ENCODE measurements around the gene LITAFD.
"Not testable (repeated sequence)": the region's sequence is repeated elsewhere in the genome, so short reads cannot be mapped to it uniquely, and the experiment has no call there.

LITAFD gene

DNA sequence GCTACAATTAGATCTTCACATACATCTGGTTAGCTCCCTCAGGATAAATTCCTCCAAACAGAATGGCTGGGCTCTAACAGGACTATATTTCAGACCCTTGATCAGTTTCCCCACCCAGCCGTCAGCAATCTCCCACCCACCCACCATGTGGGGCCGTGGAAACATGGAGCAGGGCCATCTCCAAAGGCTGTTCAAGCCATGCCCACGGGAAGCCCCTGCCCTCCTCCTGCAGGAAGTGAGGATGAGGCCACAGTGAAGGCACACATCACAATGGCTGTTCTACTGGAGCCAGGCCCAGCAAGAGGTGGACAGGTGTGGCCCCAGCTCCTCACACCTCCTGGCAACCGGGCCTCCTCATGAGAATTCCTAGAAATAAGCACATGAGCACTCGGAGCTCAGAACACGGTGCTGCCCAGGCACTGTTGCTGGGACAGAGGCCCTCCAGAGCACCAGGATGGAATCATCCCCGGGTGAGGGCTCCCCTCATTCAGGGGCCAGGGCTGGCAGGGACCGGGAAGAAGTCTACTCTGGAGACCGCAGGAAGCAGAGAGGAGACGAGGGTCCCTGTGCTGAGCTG is at the start of gene LITAFD:
LITAFD (plus strand) TSS at position 311 of the 577 bp plus-strand sequence. CDS start 2,005 bp downstream, outside the sequence.
- no peak for DNase-seq

DNA sequence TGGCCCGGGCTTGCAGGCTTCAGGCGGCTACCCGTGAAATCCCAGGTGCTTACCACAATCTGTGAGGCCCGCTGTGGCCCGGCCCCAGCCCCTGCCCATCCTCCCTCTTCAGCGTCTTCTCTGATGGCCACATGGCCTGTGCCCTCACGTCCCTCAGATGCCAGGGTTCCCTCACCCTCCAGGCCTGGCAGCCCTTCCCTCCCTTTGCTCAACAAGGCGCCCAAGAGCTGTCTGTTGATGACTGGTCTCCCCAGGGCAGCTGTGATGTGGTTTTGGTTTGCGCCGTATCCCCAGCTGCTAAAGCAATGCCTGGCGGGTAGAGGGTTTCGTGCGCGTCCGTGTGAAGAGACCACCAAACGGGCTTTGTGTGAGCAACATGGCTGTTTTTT is 49.4 kb upstream of the LITAFD start:
- DNase-seq, result no peak

GRCh38 chr16:8836797-8837196 is 45.4 kb upstream of the LITAFD start:
- DNase-seq, result not testable (repeated sequence)

- not testable (repeated sequence) for DNase-seq
Measured at GRCh38 chr16:8837594-8837993, 44.6 kb upstream of the LITAFD start.

DNA sequence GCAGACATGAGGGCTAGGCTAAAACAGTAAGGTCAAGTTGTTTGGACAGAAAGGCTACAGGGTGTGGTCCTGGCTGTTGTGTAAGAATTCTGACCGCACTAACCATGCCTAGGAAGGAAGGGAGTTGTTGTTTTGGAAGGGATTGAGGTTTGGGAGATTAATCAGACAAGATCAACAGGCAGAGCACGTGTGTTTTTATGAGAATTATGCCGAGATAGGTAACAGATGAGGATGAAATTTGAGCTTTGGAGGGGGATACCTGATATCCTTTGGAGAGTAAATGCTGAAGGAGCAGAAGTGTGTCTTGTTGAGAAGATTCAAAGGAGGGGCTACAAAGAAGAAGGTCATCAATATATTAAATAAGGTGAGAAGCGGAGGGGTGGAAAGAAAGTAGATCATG is 40.1 kb upstream of the LITAFD start:
- not testable (repeated sequence) for DNase-seq

- not testable (repeated sequence) for DNase-seq
Measured at GRCh38 chr16:8843296-8843695, 38.9 kb upstream of the LITAFD start.

GRCh38 chr16:8845699-8846298 is 36.4 kb upstream of the LITAFD start:
- DNase-seq, result no peak

DNA sequence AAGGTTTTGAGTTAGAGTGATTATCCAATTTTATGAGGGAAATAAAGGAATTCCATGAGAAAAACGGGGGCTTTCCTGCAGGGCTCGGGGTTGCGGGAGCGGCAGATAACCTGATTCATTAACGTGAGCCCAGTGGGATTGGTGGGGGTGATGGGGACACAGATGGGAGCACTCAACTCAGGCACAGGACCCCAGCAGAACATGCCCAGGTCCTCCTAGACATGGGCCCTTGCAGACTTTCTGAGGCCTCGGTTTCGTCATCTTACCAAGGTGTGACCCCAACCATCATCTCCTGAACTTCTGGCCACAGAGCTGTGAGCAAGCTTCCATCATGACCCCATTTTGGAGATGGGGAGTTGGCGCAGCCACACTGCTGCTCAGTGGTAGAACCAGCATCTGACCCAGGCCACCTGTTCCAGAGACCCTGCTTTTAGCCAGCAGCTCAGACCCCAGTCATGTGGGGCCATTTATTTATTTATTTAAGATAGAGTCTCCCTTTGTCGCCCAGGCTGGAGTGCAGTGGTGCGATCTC is 35.7 kb upstream of the LITAFD start:
- no peak for DNase-seq

GRCh38 chr16:8847145-8847544 is 35.0 kb upstream of the LITAFD start:
- no peak for DNase-seq

DNA sequence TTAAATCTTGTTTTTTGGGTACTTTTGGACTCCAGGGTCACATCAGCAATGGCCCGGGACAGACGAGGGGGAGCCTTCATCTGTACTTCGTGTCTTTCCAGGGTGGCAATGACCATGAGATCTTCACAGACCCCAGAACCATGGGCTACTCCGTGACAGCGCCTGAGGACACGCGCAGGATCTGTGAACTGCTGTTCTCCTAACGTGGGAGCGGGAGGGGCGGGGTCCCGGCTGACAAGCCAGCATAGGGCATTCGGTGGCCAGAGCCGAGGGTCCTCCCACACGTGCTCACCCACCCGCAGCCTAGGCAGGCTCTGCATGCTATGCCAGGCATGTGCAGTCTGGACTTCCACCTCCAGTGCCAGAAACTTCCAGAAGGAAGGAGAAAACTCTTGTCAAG is 34.5 kb upstream of the LITAFD start:
- DNase-seq, result no peak

DNA sequence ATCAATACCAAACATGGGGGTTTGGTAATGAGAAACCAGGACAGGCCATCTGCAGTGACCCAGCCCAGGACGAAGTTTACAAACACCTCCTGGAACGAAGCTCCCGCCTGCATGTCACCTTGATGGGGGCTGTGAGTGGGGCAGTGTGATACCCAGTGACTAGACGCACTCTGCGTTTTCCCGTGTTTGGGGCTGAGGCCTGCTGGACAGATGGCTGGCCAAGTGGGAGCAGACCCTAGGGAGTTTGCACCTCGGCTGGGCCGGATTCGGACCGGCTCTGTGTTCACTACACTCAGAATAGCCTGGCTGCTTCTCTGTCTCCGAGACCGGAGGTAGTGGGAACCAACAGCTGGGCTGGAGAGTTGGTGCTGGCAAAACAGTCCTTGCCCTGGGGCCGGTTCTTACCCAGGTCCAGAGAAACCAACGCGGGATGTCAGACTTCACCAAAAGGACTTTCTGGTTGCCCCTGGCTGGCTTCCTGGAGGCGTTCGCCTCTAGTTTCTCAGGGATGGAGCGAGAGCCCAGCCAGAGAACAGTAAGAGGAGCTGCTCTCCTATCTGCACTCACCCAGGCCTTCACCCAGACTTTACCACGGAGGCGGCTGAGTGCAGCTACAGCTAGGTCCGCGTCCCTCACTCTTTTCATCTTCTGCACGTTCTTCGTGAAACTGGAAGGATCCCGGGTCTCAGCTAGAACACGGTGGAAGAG is 33.8 kb upstream of the LITAFD start:
- DNase-seq, result no peak

GRCh38 chr16:8848939-8849391 is 33.2 kb upstream of the LITAFD start:
- no peak for DNase-seq

- DNase-seq, result no peak
Measured at GRCh38 chr16:8849411-8850011, 32.6 kb upstream of the LITAFD start.

- DNase-seq, result no peak
Measured at GRCh38 chr16:8850279-8850885, 31.8 kb upstream of the LITAFD start.

- no peak for DNase-seq
Measured at GRCh38 chr16:8851761-8852403, 30.3 kb upstream of the LITAFD start.

- no peak for DNase-seq
Measured at GRCh38 chr16:8852534-8852933, 29.6 kb upstream of the LITAFD start.

DNA sequence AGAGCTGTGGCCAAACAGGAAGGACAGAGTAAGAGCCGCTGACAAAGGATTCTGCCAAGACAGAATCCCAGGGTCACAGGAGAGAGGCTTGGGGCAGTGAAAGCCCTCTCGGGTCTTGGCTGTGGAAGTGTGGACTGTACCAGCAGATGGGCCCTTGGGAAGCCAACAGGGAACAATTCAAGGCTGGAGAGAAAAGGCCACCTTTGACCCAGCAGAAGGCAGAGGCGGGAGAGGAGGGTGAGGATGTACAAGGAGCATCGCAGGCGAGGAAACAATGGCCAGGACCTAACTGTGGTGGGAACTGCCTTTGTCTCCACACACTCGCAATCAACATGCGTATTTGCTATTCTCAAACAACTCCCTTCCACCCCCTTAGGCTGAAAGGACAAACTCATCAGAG is 29.0 kb upstream of the LITAFD start:
- DNase-seq, result no peak

DNA sequence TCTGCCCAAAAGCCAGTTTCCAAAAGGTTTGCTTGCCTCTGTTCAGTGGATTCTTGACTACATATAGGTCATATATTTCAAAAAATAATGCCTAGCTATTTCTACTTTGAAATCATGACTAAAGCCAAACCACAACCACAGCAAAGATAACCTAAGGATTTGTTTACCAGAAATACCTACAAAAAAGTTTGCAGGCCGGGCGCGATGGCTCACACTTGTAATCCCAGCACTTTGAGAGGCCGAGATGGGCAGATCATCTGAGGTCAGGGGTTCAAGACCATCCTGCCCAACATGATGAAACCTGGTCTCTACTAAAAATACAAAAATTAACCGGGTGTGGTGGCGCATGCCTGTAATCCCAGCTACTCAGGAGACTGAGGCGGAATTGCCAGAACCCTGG is 28.5 kb upstream of the LITAFD start:
- no peak for DNase-seq

DNA sequence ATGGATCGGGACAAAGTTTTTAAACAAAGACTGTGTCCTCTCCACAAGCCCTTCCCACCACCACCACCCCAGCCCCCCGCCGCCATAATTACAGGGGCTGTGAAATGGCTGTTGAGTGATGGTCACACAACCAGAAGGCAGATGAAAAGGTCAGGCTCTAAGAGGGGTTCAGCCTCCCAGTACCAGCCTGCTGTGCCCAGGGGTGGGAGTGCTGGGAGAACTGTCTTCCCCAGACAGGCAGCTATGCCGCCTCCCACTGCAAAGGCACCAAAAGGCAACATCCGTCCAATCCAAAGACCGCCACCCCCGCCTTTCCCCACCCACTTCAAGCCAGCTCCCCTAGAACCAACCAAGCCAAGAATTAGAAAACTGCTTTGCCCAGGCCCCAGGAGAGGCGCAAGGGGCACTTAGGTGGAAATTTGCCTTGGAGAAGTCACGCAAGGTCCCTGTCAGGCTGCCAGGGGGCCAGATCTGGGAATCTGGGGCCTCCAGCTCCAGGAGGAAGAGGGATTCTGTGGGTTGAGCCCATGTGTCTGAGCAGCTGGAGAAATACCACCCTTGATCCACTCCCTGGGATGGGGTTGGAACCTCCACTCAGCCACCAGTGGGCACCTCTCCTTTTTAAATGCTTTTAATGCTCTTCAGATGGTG is 27.7 kb upstream of the LITAFD start:
- DNase-seq, result no peak

DNA sequence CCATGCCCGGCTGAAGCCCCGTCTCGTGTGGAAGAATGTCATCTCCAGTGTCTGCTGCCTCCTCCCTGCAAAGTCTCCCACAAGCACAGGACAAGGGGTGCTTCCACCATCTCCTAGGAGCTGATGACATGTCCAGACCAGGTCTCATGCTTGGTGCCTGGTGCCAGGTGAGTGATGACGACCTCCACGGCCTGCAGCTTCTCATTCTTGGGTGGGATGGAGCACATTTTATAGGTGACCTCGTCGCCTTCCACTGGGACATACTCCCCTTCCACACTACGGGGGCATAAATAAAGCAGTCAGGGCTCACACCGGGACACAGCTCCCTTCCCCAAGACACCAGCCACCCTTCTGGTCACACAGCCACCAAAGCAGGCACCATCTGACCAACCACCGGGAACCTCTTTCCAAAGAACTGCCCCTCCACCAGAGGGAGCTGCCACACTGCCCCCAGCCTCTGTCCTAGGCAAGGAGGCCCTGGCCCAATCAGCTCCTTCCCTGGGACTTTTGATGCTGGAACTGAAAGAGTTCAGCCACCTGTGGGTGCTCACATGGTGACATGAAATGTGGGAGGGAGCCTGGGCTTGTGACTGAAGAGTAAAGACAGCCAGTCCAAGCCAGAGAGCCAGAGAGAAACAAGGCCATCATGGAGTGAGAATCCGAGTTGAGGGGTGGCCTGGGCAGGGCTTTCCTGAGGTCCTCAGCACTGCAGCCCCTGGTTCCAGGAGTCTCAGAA is 26.9 kb upstream of the LITAFD start:
- no peak for DNase-seq

DNA sequence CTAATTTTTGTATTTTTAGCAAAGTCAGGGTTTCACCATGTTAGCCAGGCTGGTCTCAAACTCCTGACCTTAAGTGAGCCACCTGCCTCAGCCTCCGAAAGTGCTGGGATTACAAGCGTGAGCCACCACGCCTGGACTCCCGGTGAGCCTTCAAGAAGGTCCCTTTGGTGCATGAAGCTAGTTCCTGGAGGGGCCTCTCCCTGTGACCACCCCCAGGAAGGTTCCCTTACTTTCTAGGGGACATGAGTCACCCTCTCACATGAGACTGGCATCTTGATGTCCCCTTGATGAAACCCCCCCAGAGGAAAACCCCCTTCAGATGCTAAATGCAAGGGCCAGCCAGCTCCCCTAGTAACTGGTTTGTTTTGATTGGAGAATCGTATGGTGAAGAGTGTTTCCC is 26.2 kb upstream of the LITAFD start:
- no peak for DNase-seq
